WTC11 (cell line): ENCODE measurements around the gene PHRF1.

ENCODE experiments used
- CREB1 ChIP-seq: sonication (generic); formaldehyde crosslinking; IDR thresholded peaks from 2 replicates; pipeline ENCODE4 v1.8.0; 2023; ENCODE audit warnings: mild to moderate bottlenecking, missing genetic modification reagents
- CTCF ChIP-seq: fragments of 200-600 bp; IDR thresholded peaks from 2 replicates; pipeline ENCODE4 v1.8.0; 2022; ENCODE audit warnings: antibody characterized with exemption
- MAX ChIP-seq: sonication (generic); formaldehyde crosslinking; IDR thresholded peaks from 2 replicates; pipeline ENCODE4 v1.8.0; 2022; ENCODE audit warnings: mild to moderate bottlenecking, missing genetic modification reagents
- NR2C2 ChIP-seq: sonication (generic); formaldehyde crosslinking; IDR thresholded peaks from 2 replicates; pipeline ENCODE4 v1.8.0; 2022; ENCODE audit warnings: mild to moderate bottlenecking, missing genetic modification reagents
- STAT6 ChIP-seq: sonication (generic); formaldehyde crosslinking; conservative IDR thresholded peaks from 2 replicates; pipeline ENCODE4 v1.8.1; 2023; ENCODE audit warnings: mild to moderate bottlenecking, low read depth, missing genetic modification reagents, moderate library complexity
- ZSCAN18 ChIP-seq: fragments of 250-450 bp; sonication (Bioruptor Pico); IDR thresholded peaks from 2 replicates; pipeline ENCODE4 v2.1.2; 2022; ENCODE audit warnings: mild to moderate bottlenecking, moderate library complexity

- TF ChIP-seq MAX (CRISPR knock-in tag) = no peak
- TF ChIP-seq CTCF = no peak
- TF ChIP-seq STAT6 = no peak
- no peak for TF ChIP-seq CREB1
- TF ChIP-seq ZSCAN18 (CRISPR knock-in tag) = no peak
- TF ChIP-seq NR2C2 (CRISPR knock-in tag) = no peak
These were observed 49.5 kb downstream of the PHRF1 start for GRCh38 chr11:625636-626268.
